OCI-LY7 (cell line): ENCODE measurements around the gene HEG1.

Source experiments
- CTCF ChIP-seq: fragments of 200-600 bp; sonication (generic); conservative IDR thresholded peaks from 2 replicates; pipeline ENCODE4 v1.5.1; 2014; ENCODE audit warnings: mild to moderate bottlenecking, antibody characterized with exemption, low read length, moderate library complexity, mixed read lengths
- EZH2phosphoT487 ChIP-seq: fragments of 200-600 bp; sonication (generic); IDR thresholded peaks from 2 replicates; pipeline ENCODE4 v1.6.1; 2018; ENCODE audit warnings: low read depth, borderline replicate concordance, mild to moderate bottlenecking, mixed run types, antibody characterized with exemption, low read length, moderate library complexity, mixed read lengths

- TF ChIP-seq CTCF = no peak
- TF ChIP-seq EZH2phosphoT487 = no peak
Measured at GRCh38 chr3:125079675-125080045, 23.9 kb upstream of the HEG1 start.
